A549 (cell line): ENCODE data around the gene TGFBI.

Experiments
- CEBPB ChIP-seq, 2 experiments: fragments of >200 bp in 1 of 2; sonication (Bioruptor Twin) in 1 of 2; formaldehyde crosslinking in 1 of 2; IDR thresholded peaks; 2 replicates each; pipeline ENCODE4 v1.6.1; 2012 to 2016
- CHD2 ChIP-seq: fragments of 150-350 bp; IDR thresholded peaks from 2 replicates; pipeline ENCODE4 v1.6.1; 2014; ENCODE audit warnings: low read length; ENCODE audit not compliant: partially characterized antibody
- JUNB ChIP-seq: fragments of >200 bp; sonication (Bioruptor Twin); formaldehyde crosslinking; IDR thresholded peaks from 2 replicates; pipeline ENCODE4 v1.6.1; 2016
- MAFK ChIP-seq: fragments of 450-650 bp; IDR thresholded peaks from 2 replicates; pipeline ENCODE4 v1.6.1; 2014; ENCODE audit not compliant: partially characterized antibody
- POLR2A ChIP-seq: IDR thresholded peaks from 2 replicates; pipeline ENCODE4 v1.6.1; 2012; ENCODE audit warnings: mild to moderate bottlenecking, low read length
- RCOR1 ChIP-seq: fragments of 150-350 bp; IDR thresholded peaks from 2 replicates; pipeline ENCODE4 v1.6.1; 2014; ENCODE audit warnings: antibody characterized with exemption, low read length, low read depth
- RFX5 ChIP-seq: fragments of 450-650 bp; IDR thresholded peaks from 2 replicates; pipeline ENCODE4 v1.7.1; 2014; ENCODE audit warnings: antibody characterized with exemption, mild to moderate bottlenecking, moderate library complexity
- SMC3 ChIP-seq: fragments of >200 bp; sonication (Bioruptor Twin); formaldehyde crosslinking; IDR thresholded peaks from 3 replicates; pipeline ENCODE4 v1.6.1; 2018; ENCODE audit warnings: inconsistent platforms
- TF ChIP-seq, protein P1 (sequence below): fragments of >200 bp; sonication (Bioruptor Twin); formaldehyde crosslinking; IDR thresholded peaks from 3 replicates; pipeline ENCODE4 v1.5.1; 2016
- TF ChIP-seq, protein P2 (sequence below): IDR thresholded peaks from 2 replicates; pipeline ENCODE4 v1.6.1; 2012
- TF ChIP-seq, protein P3 (sequence below): fragments of 150-350 bp; IDR thresholded peaks from 2 replicates; pipeline ENCODE4 v1.6.1; 2014; ENCODE audit warnings: low read depth, mild to moderate bottlenecking, low read length

DNA sequence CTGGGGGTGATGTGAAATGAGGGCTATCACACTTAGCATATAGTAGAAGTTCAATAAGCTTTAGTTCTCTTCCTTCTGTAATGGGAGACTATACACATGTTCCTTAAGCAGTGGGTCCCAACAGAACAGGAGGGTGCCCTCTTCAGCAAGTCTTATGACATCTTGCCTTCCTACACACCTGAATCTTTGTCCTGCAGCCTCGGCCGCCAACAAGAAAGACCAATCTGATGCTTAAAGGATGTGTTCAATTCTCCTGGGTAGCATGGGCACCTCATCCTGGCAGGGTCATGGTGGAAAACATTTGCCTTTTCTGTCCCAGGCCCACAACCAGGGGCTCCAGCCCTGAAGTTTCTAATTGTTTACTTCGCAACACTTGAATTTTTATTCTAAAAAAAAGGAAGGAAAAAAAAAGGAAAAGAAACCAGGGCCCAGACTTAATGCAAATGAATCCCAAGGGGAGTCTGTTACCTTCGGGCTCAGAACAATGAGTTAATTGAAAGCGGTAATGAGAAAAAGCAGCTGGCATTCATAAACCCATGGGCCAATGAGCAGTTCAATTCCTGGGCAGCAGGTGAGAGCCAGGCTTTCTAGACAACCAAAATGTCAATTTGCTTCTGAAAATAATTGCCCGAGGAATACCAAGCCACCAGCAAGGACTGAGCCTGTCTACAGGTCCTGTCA is 77.7 kb downstream of the TGFBI start:
- TF ChIP-seq, protein P1, sequence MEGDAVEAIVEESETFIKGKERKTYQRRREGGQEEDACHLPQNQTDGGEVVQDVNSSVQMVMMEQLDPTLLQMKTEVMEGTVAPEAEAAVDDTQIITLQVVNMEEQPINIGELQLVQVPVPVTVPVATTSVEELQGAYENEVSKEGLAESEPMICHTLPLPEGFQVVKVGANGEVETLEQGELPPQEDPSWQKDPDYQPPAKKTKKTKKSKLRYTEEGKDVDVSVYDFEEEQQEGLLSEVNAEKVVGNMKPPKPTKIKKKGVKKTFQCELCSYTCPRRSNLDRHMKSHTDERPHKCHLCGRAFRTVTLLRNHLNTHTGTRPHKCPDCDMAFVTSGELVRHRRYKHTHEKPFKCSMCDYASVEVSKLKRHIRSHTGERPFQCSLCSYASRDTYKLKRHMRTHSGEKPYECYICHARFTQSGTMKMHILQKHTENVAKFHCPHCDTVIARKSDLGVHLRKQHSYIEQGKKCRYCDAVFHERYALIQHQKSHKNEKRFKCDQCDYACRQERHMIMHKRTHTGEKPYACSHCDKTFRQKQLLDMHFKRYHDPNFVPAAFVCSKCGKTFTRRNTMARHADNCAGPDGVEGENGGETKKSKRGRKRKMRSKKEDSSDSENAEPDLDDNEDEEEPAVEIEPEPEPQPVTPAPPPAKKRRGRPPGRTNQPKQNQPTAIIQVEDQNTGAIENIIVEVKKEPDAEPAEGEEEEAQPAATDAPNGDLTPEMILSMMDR: no peak
- TF ChIP-seq CEBPB (IDR thresholded peaks at IDR 0.05) (no peak), RFX5 (no peak), SMC3 (no peak), CHD2 (no peak), MAFK (no peak), POLR2A (no peak), JUNB (no peak), RCOR1 (no peak)
- TF ChIP-seq, protein P2, sequence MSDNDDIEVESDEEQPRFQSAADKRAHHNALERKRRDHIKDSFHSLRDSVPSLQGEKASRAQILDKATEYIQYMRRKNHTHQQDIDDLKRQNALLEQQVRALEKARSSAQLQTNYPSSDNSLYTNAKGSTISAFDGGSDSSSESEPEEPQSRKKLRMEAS: no peak
- TF ChIP-seq, protein P3, sequence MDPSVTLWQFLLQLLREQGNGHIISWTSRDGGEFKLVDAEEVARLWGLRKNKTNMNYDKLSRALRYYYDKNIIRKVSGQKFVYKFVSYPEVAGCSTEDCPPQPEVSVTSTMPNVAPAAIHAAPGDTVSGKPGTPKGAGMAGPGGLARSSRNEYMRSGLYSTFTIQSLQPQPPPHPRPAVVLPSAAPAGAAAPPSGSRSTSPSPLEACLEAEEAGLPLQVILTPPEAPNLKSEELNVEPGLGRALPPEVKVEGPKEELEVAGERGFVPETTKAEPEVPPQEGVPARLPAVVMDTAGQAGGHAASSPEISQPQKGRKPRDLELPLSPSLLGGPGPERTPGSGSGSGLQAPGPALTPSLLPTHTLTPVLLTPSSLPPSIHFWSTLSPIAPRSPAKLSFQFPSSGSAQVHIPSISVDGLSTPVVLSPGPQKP: no peak
